Activated CD4-positive, alpha-beta T cell treated with anti-CD3 and anti-CD28 coated beads, Interleukin-2, amount 10 ng/mL, durations not matched to agents 24 days and 14 days (primary cell): ENCODE results near the gene EBF3. TPM values are rescaled to one million over a fixed set of nuclear protein-coding genes. Genes with fewer than 3 reads are reported as not detected.
A peak's percentile ranks its signal among the peaks of the same experiment; 100 is the strongest.

Experiments
- DNase-seq: peaks from one replicate; pipeline ENCODE4 v3.0.0; 2022
- H3K27ac Mint-ChIP-seq: one replicate; pipeline ENCODE4 v1.8.0; 2022; ENCODE audit warnings: mild to moderate bottlenecking, mixed read lengths
- H3K27me3 Mint-ChIP-seq: one replicate; pipeline ENCODE4 v1.8.0; 2022; ENCODE audit warnings: mixed read lengths
- H3K36me3 Mint-ChIP-seq: one replicate; pipeline ENCODE4 v1.8.0; 2022; ENCODE audit warnings: low read depth, mild to moderate bottlenecking, mixed read lengths
- H3K4me1 Mint-ChIP-seq: one replicate; pipeline ENCODE4 v1.8.0; 2021; ENCODE audit warnings: mixed read lengths
- H3K4me3 Mint-ChIP-seq: one replicate; pipeline ENCODE4 v1.8.0; 2022; ENCODE audit warnings: mild to moderate bottlenecking, moderate library complexity, mixed read lengths
- H3K9me3 Mint-ChIP-seq: one replicate; pipeline ENCODE4 v1.8.0; 2021; ENCODE audit warnings: mixed read lengths
- intact Hi-C: fragments of 100-400 bp; cut with micrococcal nuclease; formaldehyde crosslinking; loops from one replicate; pipeline ENCODE4 v1.15.1; 2023
- total RNA-seq: library from RNA; stranded (reverse); gene quantifications from 2 replicates; pipeline ENCODE4 v1.2.3, GENCODE V29; 2022

EBF3 gene
- total RNA-seq, 1 donor from 2014 or later: not detected

DNA sequence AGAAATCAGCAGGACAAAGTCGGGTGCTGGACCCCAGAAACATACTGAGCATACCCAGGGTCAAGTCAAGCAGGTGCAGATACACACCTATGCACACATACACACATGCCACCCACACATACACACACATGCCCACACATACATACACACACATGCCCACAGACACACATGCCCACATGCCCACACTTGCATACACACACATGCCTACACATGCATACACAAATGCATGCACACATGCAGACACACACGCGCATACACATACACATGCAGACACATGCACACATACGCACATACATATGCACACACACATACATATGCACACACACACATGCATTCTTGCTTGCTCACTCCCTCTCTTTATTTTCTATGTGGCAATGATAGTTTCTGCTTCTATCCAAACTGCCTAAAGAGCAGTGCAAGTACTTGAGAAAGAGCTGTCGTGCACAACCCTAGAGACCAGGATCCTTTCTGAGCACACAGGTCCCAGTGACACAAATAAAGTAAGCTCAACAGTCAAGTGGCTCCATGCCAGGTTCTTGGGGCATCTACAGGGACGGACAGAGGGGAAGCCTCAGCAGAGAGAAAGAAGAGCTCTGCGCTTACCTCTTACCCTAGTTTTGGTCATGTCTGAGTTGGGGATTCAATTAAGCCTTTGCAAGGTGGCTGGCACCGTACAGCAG is 83.7 kb downstream of the EBF3 start:
- no peaks in the 10 kb centered on the region for H3K4me1 Mint-ChIP-seq
- H3K27me3 Mint-ChIP-seq: no peaks in the 10 kb centered on the region
- H3K36me3 Mint-ChIP-seq: no peaks in the 10 kb centered on the region
- no peak overlapping the region for H3K4me3 Mint-ChIP-seq
- DNase-seq: no peak
- no peaks in the 10 kb centered on the region for H3K9me3 Mint-ChIP-seq
- no peak overlapping the region for H3K27ac Mint-ChIP-seq
- intact Hi-C loops: no loop called here

DNA sequence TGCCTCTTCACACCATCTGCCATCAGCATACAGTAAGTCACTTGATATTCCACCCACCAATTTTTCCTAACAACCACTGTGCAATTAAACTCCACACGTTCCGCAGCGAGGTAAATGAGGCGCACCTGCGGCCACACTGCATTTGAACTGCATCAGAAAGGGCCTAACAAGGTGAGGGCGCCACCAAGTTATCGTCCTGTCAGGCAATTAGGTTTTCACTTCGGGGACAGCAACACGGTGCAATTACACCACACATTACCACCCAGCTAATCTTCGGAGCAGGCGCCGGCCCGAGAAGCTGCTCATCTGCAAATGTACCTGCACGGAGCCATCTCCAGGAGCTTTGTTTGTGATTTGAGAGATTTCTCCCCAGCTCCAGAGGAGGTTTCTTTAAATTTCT is 84.4 kb downstream of the EBF3 start:
- H3K36me3 Mint-ChIP-seq: no peaks in the 10 kb centered on the region
- intact Hi-C loops: loop anchor here (2.0 kb wide), 1 partner anchor 247 kb away; no protein-coding TSS in a partner anchor
- H3K4me1 Mint-ChIP-seq: no peaks in the 10 kb centered on the region
- no peak overlapping the region for H3K27ac Mint-ChIP-seq
- no peak for DNase-seq
- H3K27me3 Mint-ChIP-seq: no peaks in the 10 kb centered on the region
- no peaks in the 10 kb centered on the region for H3K9me3 Mint-ChIP-seq
- no peak overlapping the region for H3K4me3 Mint-ChIP-seq

DNA sequence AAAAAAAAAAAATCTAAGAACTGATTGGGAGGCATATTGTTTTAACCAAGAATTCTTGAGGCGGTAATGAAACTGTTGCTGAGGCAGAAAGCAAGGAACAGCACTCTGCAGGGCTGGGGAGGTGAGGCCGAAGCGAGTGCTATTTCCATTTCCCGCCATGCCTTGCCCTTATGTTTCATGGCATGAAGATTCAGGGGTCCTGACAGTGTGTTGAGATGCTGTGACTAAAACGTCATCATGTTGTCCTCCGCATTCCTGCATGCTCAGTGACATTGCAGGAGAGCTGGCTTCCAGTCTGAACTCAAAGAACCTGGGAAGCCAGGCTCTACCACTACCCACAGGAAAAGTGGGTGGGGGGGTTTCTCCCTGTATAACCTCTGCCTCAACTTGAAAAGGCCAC is 85.2 kb downstream of the EBF3 start:
- H3K27ac Mint-ChIP-seq: no peak overlapping the region
- H3K27me3 Mint-ChIP-seq: no peaks in the 10 kb centered on the region
- no peaks in the 10 kb centered on the region for H3K36me3 Mint-ChIP-seq
- no peaks in the 10 kb centered on the region for H3K9me3 Mint-ChIP-seq
- DNase-seq: no peak
- intact Hi-C loops: loop anchor here (2.0 kb wide), 1 partner anchor 248 kb away; no protein-coding TSS in a partner anchor
- no peaks in the 10 kb centered on the region for H3K4me1 Mint-ChIP-seq
- H3K4me3 Mint-ChIP-seq: no peak overlapping the region

DNA sequence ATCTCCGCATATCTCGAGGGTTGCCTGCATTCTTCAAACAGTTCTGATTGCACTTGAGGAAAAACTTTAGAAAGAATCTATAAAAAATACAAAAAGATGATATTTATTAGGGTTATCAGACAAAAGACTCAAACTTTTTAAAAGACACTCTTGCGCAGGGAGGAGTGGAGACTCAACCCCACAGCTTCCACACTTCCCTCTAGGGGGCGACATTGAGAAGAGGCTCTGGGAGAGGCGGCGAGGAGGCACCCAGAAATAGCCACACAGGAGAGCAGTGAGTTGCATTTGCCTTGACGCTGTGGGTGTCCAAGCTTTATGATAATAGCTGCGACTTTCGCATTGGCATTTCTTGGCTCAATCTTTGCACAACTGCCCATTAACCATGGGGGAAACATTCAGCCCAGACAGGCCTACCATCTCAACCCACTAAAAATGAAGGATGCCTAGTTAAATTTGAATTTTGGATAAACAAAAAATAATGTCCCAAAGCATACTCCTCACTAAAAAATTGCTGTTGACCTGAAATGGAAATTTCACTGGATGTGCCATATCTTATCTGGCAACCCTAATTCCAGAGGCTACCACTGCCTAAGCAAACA is 86.2 kb downstream of the EBF3 start:
- intact Hi-C loops: loop anchor here (2.0 kb wide), 1 partner anchor 249 kb away; no protein-coding TSS in a partner anchor
- no peaks in the 10 kb centered on the region for H3K36me3 Mint-ChIP-seq
- DNase-seq: peak; percentile 83
- no peak overlapping the region for H3K27ac Mint-ChIP-seq
- no peak overlapping the region for H3K4me3 Mint-ChIP-seq
- H3K9me3 Mint-ChIP-seq: no peaks in the 10 kb centered on the region
- H3K4me1 Mint-ChIP-seq: no peaks in the 10 kb centered on the region
- H3K27me3 Mint-ChIP-seq: no peaks in the 10 kb centered on the region

DNA sequence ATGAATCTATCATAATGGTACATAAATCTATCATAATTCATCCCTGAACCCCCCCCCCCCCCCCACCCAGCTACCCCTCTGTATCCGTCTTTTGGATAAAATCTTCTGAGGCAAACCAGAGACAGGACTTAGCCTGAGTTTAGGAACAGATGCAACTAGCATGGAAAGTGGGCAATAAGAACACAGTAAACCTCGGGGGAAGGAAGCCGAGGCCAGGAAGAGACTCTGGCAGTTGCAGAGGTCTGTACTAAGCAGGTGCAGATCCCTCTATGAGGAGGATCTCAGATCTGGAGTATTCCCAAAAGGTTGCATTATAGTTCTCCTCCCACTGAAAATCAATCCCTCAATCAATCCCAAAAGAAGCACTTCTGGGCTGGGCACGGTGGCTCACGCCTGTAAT is 87.2 kb downstream of the EBF3 start:
- Mint-ChIP-seq H3K27me3 (no peaks in the 10 kb centered on the region), H3K9me3 (no peaks in the 10 kb centered on the region), H3K4me3 (no peak overlapping the region), H3K27ac (no peak overlapping the region), H3K36me3 (no peaks in the 10 kb centered on the region), H3K4me1 (no peaks in the 10 kb centered on the region)
- intact Hi-C loops: no loop called here
- DNase-seq: no peak

DNA sequence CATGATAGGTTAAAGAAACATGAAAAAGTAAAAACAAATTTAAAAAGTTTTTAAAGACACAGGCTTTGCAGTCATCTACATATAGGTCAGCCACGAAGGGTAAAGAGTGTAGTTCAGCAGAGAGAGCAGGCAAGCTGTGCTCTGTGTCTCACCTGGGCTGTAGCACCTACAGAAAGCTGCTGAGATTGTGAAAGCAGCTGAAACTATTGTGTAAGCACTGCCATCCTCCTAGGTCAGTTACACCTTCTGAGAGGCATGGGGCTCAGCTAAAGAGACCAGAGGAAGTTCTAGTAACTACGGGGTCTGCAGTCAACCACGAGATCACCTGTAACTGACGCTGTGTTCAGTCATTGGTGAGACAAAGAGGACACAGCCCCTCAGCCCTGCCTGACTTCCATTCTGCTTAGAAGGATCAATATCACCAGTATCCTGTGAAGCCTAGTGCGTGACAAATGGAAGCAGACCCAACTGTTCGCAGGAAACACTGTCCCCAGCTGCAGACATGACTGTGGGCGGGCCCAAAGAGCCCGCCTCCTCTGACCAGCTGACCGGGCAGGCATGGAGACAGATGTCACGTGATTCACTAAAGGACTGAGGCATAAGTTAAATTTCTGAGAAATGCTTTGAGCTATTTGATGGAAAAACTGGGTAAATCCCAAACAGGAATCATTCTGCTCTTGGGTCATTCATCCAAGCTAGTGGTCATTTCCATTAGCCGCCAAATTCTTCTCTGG is 87.9 kb downstream of the EBF3 start:
- Mint-ChIP-seq H3K4me1 (no peaks in the 10 kb centered on the region), H3K36me3 (no peaks in the 10 kb centered on the region), H3K9me3 (no peaks in the 10 kb centered on the region), H3K4me3 (no peak overlapping the region), H3K27ac (no peak overlapping the region), H3K27me3 (peaks cover 2% of the 10 kb centered on the region)
- intact Hi-C loops: no loop called here
- no peak for DNase-seq

DNA sequence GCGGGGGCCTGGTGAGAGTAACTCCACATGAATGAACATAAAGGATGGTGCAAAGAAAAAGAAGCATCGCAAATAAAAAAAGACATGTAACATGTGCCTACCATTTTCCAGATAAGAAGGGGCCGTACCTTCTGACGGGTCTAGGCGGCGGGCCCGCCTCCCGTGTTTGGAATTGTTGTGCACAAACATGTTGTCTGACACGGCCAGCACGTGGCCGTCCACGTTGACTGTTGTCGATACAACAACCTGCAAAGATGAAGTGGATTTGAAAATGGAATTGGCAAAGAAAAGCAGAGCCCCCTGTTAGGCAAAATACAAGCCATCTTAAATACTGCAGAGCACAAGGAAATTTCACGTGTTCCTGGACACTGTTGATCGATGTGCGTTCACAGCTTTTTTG is 90.7 kb downstream of the EBF3 start:
- DNase-seq: no peak
- no peak overlapping the region for H3K4me3 Mint-ChIP-seq
- peaks cover 6% of the 10 kb centered on the region for H3K27me3 Mint-ChIP-seq
- no peak overlapping the region for H3K27ac Mint-ChIP-seq
- intact Hi-C loops: no loop called here
- H3K36me3 Mint-ChIP-seq: no peaks in the 10 kb centered on the region
- H3K4me1 Mint-ChIP-seq: no peaks in the 10 kb centered on the region
- no peaks in the 10 kb centered on the region for H3K9me3 Mint-ChIP-seq

DNA sequence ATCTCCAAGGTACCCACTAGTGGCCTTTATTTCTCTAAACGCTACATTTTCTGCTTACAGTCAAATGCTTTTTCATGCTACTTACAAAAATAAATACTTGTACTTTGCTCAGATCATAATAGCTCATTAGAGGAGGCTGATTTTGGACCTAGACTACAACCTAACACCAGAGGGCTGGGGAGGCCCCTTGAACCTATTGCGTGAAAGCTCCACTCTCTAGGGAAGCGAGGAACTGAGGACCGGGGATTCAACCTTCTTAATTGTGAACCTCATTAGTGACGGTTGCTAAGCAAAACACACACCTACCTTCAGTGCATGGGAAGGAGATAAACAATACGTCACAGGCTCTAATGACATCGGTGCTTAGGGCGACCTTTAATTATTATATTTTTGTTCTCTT is 92.1 kb downstream of the EBF3 start:
- Mint-ChIP-seq H3K4me3 (no peak overlapping the region), H3K9me3 (no peaks in the 10 kb centered on the region), H3K27me3 (peaks cover 6% of the 10 kb centered on the region), H3K4me1 (no peaks in the 10 kb centered on the region), H3K27ac (no peak overlapping the region), H3K36me3 (no peaks in the 10 kb centered on the region)
- DNase-seq: no peak
- intact Hi-C loops: no loop called here

DNA sequence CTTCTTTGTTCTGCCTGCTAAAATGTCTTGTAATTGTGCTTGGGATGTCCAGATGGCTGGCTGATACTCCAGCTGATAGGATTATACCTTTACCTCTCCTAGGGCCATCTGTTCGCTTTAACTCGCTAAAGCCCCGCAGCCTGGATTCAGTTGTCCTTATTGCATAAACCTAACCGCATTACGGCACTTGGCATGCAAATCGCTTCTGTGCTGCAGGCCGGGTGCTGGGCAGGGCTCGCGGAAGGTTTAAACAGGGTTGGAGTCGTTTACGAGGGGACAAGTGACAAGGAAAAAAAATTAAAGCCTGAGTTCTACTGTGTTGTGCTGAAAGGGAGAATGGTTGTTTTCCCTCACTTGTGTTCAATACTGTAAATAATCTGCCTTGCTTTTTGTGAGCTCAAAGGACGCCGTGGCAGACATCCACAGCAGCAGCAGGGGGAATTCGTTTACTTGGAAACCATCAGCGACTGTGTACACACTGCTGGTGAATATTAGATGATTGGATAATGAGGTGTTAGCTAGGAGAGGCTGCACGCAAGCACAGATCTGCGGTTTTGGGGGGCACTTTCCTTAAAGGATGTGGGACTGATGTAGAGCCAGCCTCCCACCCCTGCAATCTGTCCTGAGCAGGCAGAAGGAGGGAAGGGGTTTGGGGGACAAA is 93.0 kb downstream of the EBF3 start:
- no peak for DNase-seq

DNA sequence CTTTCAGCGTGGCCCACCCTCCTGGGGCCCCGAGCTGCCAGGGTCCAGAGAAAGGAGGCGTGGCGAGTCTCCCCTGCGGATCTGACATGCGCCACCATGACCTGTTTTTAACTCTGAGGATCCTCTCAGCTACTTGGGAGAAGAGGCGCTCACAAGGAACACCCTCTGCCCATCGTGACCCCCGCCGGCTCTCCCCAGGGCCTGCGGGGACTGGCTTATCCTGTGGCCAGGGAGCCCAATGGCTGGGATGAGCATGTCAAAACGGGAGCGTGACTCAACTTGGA is 93.7 kb downstream of the EBF3 start:
- Mint-ChIP-seq H3K36me3 (no peaks in the 10 kb centered on the region), H3K9me3 (no peaks in the 10 kb centered on the region), H3K4me1 (no peaks in the 10 kb centered on the region), H3K4me3 (no peak overlapping the region), H3K27me3 (peaks cover 6% of the 10 kb centered on the region), H3K27ac (no peak overlapping the region)
- DNase-seq: no peak
- intact Hi-C loops: no loop called here

More for the DNA sequence above, 93.0 kb downstream of the EBF3 start:
- Mint-ChIP-seq H3K9me3 (no peaks in the 10 kb centered on the region), H3K27ac (no peak overlapping the region), H3K36me3 (no peaks in the 10 kb centered on the region), H3K4me3 (no peak overlapping the region), H3K4me1 (no peaks in the 10 kb centered on the region), H3K27me3 (peaks cover 6% of the 10 kb centered on the region)
- intact Hi-C loops: no loop called here

DNA sequence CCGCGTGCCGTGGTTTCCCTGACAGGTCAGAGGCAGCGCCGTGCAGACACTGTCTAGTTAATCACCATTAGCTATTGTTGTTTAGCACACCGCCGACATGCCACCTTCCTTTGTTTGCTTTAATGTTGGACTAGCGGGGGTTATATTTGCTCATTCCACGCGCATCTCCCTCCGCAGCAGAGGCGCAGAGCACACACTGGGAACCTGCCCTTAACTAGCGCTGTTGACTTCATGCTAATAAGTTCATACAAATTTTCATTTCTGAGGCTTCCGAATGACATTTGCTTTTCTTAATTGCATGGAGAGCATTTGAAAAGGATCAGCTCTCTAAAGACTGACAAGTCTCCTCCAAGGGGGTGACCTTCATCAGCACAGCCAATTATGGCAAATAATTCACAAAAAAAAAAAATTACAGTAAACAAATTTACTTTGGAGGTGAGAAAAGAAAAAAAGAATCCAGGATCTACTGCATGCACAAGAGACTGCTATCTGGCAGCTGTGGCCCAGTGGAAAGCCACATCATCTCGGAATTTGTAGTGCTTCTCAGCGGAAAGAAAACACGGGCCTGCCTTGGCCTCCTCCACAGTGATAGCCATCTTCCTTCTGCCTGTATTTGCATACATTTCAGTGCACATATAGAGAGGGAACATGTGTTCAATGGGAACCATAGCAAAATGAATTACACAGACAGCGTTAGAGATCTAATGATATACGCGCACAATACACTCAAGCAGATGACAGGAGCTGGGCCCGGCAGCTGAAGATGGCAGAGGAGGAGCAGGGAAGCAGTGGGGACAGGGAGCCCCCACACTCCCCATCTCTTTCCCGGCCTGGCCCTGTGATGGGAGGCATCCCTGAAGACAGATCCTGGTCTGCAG is 94.2 kb downstream of the EBF3 start:
- intact Hi-C loops: no loop called here
- H3K4me1 Mint-ChIP-seq: no peaks in the 10 kb centered on the region
- no peaks in the 10 kb centered on the region for H3K9me3 Mint-ChIP-seq
- no peak overlapping the region for H3K27ac Mint-ChIP-seq
- H3K36me3 Mint-ChIP-seq: no peaks in the 10 kb centered on the region
- DNase-seq: no peak
- H3K4me3 Mint-ChIP-seq: no peak overlapping the region
- peaks cover 6% of the 10 kb centered on the region for H3K27me3 Mint-ChIP-seq

DNA sequence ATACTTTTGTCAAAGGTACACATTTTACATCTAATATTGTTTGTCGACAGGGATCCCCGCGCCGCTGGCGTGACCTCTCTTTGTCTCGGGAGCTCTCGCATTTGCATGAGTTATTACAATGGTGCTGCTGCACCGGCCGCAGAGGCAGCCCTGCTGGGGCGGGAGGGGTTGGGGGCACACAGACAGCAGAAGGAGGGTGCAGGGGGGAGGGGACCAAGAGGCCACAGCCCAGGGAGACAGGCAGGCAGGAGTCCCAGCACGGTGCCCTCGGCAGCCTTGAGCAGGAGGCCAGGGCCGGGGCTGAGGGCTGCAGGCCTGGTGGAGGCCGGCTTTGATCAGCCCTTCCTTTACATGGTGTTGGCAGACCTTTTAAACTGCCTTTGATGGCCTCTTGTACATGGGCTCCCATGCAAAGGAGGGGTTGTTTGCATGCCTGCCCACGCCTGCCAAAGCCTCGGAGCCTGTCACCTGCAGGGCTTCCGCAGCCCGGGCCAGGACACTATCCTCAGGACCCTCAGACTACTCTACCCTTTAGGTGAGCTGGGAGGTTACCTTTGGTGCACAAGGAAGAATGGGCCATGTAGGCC is 95.5 kb downstream of the EBF3 start:
- no peaks in the 10 kb centered on the region for H3K36me3 Mint-ChIP-seq
- DNase-seq: no peak
- no peak overlapping the region for H3K4me3 Mint-ChIP-seq
- no peaks in the 10 kb centered on the region for H3K9me3 Mint-ChIP-seq
- intact Hi-C loops: no loop called here
- H3K27ac Mint-ChIP-seq: no peak overlapping the region
- H3K4me1 Mint-ChIP-seq: no peaks in the 10 kb centered on the region
- peaks cover 6% of the 10 kb centered on the region for H3K27me3 Mint-ChIP-seq

DNA sequence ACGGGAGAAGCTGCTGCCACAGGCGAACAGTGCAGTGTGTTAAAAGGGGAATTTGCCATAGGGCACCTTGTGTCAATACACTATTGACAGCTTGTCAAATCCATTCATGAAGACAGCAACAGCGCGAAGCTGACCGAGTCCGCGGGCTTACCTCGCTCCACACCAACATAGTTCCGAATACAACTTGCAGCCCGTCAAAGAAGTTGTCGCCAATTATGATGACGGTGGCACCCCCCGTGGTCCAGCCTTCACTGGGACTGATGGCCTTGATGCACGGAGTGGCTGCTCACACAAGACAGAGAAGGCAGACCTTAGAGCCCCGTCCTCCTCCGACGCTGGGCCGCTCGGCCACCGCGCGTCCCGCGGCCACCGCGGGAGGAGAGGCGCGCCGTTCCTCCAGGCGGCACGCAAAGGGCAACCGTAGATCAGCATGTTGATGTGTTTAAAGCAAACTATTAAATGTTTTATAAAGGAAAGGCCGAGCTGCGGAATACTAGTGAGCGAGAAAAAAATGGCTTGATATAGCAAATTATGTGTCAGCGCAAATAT is 96.4 kb downstream of the EBF3 start:
- DNase-seq: no peak
- intact Hi-C loops: no loop called here
- no peaks in the 10 kb centered on the region for H3K4me1 Mint-ChIP-seq
- peaks cover 6% of the 10 kb centered on the region for H3K27me3 Mint-ChIP-seq
- H3K4me3 Mint-ChIP-seq: no peak overlapping the region
- no peaks in the 10 kb centered on the region for H3K36me3 Mint-ChIP-seq
- no peak overlapping the region for H3K27ac Mint-ChIP-seq
- H3K9me3 Mint-ChIP-seq: no peaks in the 10 kb centered on the region
